ENCODE results near the gene TMEM255B.

TMEM255B gene

DNA sequence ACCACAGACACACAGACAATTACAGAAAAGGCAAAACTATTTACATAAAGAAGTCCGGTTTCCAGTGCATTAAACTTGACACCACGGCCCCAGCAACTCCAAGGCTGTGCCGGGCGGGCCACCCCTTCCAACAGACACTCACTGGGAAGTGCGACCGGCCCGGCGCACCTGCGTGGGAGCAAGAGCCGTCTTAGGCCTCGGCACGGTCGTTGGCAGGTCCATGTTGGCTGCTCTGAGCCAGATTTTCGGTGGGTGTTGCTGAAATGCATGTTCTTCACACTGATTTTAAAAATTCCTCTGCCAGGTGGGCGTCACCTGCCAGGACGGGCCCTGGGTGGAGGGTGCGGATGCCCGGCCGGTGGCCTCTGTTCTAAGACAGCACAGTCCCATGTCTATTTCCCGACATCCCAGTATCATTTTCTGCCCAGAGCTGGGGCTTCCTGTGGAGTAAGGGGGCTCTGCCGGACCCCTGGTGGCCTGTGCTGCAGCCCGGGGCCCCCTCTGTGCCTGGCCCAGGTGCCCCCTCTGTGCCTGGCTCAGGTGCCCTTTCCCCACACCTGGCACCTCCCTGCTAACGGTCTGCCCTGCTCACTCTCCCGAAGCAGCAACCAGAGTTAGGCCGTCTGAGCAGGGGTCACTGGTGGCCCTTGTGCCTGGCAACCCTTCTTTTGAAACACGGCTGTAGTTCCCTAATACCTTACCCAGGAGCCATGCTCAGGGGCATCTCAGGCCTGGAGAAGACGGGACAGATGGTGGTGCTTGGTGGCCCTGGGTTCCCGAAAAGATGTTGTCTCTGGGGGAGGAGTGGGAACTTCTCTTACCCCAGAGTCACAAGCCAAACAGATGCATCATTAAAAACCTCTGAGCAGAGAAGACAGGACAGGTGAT, 9.2 kb downstream of the TMEM255B start:
- ChIA-PET POLR2A (ENCODE audit: low non-redundant PET) (no interaction called here), CTCF (no interaction called here)
- no peak overlapping the region for H3K27ac ChIP-seq
- TF ChIP-seq, protein P1, sequence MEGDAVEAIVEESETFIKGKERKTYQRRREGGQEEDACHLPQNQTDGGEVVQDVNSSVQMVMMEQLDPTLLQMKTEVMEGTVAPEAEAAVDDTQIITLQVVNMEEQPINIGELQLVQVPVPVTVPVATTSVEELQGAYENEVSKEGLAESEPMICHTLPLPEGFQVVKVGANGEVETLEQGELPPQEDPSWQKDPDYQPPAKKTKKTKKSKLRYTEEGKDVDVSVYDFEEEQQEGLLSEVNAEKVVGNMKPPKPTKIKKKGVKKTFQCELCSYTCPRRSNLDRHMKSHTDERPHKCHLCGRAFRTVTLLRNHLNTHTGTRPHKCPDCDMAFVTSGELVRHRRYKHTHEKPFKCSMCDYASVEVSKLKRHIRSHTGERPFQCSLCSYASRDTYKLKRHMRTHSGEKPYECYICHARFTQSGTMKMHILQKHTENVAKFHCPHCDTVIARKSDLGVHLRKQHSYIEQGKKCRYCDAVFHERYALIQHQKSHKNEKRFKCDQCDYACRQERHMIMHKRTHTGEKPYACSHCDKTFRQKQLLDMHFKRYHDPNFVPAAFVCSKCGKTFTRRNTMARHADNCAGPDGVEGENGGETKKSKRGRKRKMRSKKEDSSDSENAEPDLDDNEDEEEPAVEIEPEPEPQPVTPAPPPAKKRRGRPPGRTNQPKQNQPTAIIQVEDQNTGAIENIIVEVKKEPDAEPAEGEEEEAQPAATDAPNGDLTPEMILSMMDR (conservative IDR thresholded peaks at IDR 0.05; ENCODE audit: low read depth) = no peak
- DNase-seq (ENCODE audit: low spot score) = no peak

DNA sequence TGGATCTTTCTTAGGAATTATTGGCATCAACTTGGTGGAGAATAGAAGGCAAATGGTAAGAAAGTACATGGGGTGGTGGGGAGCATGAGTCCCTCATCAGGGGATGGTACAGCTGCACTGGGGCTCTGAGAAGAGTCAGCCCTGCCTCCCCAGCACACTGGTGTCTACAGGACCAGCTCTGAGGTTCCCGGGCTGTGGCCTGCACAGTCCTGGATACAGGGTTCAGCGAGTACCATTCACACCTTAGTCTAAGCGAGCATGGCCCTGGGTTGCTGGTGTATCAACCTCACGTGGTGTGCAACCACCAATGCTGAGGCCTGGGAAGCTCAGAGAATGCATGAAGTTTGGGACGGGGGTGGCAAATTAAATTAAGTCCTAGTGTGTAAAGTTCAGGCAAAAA, 10.1 kb downstream of the TMEM255B start:
- DNase-seq (ENCODE audit: low spot score) = no peak
- CTCF ChIA-PET = no interaction called here
- TF ChIP-seq, protein P1 (conservative IDR thresholded peaks at IDR 0.05; ENCODE audit: low read depth) = no peak
- H3K27ac ChIP-seq = no peak overlapping the region
- POLR2A ChIA-PET (ENCODE audit: low non-redundant PET) = no interaction called here

DNA sequence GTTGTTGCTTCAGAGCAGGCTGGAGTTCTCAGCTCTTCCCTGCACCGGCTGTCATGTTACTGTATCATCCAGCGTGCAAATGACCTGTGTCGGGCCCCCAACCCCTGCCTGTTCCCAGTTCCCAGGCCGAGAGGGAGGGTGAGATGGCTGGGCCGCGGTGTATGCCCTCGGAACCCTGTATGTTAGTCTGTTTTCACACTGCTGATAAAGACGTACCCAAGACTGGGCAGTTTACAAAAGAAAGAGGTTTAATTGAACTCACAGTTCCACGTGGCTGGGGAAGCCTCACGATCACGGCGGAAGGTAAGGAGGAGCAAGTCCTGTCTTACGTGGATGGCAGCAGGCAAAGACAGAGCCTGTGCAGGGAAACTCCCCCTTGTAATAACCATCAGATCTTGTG, 10.9 kb downstream of the TMEM255B start:
- H3K27ac ChIP-seq = no peak overlapping the region
- ChIA-PET POLR2A (ENCODE audit: low non-redundant PET) (no interaction called here), CTCF (no interaction called here)
- no peak for DNase-seq (ENCODE audit: low spot score)
- TF ChIP-seq, protein P1 (conservative IDR thresholded peaks at IDR 0.05; ENCODE audit: low read depth) = no peak

DNA sequence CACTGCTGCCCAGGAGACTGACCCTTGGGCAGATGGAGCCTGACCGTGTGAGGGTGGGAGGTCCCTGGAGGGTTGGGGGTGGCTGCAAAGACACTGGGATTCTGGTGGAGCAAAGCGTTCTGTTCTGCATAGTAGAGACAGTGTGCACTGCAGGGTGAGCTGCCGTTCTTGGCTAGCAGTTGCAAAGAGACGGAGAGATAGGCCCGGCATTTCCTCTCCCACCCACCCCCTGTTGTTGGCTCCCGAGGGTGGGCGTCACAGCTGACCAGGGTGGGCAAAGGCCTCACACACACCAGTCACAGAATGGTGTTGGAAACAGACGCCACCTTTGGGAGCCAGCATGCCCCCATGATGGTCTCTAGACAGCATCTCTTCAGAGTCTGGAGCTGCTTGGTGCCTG, 11.4 kb downstream of the TMEM255B start:
- ChIA-PET POLR2A (ENCODE audit: low non-redundant PET) (no interaction called here), CTCF (no interaction called here)
- H3K27ac ChIP-seq = no peak overlapping the region
- TF ChIP-seq, protein P1 (conservative IDR thresholded peaks at IDR 0.05; ENCODE audit: low read depth) = no peak
- no peak for DNase-seq (ENCODE audit: low spot score)

DNA sequence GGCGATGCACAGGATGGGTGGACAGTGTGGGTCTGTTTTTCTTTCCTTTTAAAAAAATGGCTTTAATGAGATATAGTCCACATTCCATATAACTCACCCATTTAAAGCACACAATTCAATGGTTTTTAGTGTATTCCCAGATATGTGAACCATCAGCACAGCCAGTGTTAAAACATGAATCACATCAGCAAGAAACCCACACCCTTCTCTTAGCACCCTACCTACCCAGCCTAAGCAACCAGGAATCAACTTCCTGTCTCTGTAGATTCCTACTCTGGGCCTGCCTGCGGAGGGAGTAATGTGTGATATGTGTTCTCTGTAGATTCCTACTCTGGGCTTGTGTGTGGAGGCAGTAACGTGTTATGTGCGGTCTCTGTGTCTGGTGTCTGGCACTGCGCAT, 11.9 kb downstream of the TMEM255B start:
- TF ChIP-seq, protein P1 (conservative IDR thresholded peaks at IDR 0.05; ENCODE audit: low read depth) = no peak
- POLR2A ChIA-PET (ENCODE audit: low non-redundant PET) = no interaction called here
- H3K27ac ChIP-seq = no peak overlapping the region
- CTCF ChIA-PET = no interaction called here
- no peak for DNase-seq (ENCODE audit: low spot score)

DNA sequence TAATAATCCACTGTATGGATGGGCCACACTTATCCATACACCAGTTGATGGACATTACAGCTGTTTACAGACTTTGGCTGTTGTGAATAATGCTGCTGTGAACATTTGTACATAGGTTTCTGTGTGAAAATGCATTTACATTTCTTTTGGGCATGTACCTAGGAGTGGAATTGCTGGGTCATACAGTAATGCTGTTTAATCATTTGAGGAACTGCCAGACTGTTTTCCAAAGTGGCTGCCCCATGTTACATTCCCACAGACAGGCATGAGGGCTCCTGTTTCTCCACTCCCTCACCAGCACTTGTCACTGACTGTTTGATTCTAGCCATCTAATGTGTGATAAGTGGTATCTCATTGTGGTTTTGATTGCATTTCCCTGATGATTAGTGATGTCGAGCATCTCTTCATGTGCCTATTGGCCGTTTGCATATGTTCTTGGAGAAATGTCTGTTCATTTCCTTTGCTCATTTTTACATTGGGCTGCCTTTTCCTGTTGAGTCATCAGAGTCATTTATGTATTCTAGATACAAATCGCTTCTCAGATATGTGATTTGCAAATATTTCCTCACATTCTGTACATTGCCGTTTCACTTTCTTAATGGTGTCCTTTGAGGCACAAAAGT, 12.8 kb downstream of the TMEM255B start:
- no peak for DNase-seq (ENCODE audit: low spot score)
- ChIA-PET CTCF (no interaction called here), POLR2A (ENCODE audit: low non-redundant PET) (no interaction called here)
- H3K27ac ChIP-seq = no peak overlapping the region
- TF ChIP-seq, protein P1 (conservative IDR thresholded peaks at IDR 0.05; ENCODE audit: low read depth) = no peak
